ENCODE data around the gene PPFIBP1.

DNA sequence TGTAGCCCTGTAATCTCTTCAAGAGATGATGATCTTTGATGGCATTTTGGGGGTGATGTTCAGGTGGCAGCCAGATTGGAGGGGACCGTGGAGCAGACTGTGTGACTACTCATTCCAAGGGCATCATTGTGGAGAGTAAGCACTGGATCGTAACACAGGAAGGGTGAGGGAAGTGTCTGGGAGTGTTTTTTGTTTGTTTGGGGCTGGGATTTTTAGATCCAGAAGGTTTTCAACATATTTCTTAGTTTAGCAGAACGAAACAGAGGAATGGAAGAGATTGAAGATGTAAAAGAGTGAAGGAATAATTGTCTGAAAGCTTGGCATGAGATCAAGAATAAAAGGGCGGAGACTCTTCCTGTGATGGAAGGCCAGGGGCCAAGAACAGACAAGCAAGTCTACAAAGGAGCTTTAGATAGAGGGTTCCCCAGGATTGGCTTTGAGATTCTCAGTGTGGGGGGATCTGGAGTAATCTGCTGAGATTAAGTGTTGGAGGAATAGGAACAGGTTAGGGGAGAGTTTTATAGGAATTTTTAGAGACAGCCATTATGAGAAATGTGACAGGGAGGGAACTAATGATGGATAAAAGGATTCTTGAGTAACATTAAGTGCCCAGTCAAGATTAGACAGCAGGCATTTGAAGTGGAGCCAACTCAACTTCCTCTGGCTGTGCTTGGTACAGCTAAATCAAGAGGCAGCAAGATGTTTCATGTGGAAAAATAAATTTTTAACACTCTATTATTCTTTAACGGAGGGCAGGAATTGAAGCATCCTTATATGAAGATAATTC, 92.5 kb downstream of the PPFIBP1 start:
- TF ChIP-seq BRCA1 (IDR thresholded peaks at IDR 0.05) (no peak), BRCA1 (CRISPR knock-in tag; IDR thresholded peaks at IDR 0.05) (no peak), TAF9B (IDR thresholded peaks at IDR 0.05; ENCODE audit: partially characterized antibody) (no peak), CTBP1 (IDR thresholded peaks at IDR 0.05; ENCODE audit: borderline replicate concordance) (no peak), MAZ (CRISPR knock-in tag; conservative IDR thresholded peaks at IDR 0.05 in 1 of 2, IDR thresholded peaks at IDR 0.05 in 1 of 2) (no peak), FOXK2 (conservative IDR thresholded peaks at IDR 0.05 in 1 of 2, IDR thresholded peaks at IDR 0.05 in 1 of 2; ENCODE audit: low read depth in 2 of 2) (no peak), FOXA3 (CRISPR knock-in tag; conservative IDR thresholded peaks at IDR 0.05 in 1 of 2, IDR thresholded peaks at IDR 0.05 in 1 of 2) (no peak), ZNF324 (CRISPR knock-in tag; IDR thresholded peaks at IDR 0.05) (no peak), POLR2A (conservative IDR thresholded peaks at IDR 0.05) (no peak), SRF (CRISPR knock-in tag; IDR thresholded peaks at IDR 0.05) (no peak)
- TF ChIP-seq, protein P1, sequence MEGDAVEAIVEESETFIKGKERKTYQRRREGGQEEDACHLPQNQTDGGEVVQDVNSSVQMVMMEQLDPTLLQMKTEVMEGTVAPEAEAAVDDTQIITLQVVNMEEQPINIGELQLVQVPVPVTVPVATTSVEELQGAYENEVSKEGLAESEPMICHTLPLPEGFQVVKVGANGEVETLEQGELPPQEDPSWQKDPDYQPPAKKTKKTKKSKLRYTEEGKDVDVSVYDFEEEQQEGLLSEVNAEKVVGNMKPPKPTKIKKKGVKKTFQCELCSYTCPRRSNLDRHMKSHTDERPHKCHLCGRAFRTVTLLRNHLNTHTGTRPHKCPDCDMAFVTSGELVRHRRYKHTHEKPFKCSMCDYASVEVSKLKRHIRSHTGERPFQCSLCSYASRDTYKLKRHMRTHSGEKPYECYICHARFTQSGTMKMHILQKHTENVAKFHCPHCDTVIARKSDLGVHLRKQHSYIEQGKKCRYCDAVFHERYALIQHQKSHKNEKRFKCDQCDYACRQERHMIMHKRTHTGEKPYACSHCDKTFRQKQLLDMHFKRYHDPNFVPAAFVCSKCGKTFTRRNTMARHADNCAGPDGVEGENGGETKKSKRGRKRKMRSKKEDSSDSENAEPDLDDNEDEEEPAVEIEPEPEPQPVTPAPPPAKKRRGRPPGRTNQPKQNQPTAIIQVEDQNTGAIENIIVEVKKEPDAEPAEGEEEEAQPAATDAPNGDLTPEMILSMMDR (IDR thresholded peaks at IDR 0.05 in 2 of 3, conservative IDR thresholded peaks at IDR 0.05 in 1 of 3; ENCODE audit: insufficient read depth in 2 of 3, low read depth in 1 of 3, low read length in 3 of 3): no peak

Measured in K562 (cell line).